ENCODE measurements around the gene ELP4. TPM values are rescaled to one million over a fixed set of nuclear protein-coding genes. Genes with fewer than 3 reads are reported as not detected.
"Not testable (repeated sequence)": the region's sequence is repeated elsewhere in the genome, so short reads cannot be mapped to it uniquely, and the experiment has no call there.

Gene ELP4
- total RNA-seq, 1 donor from 2014 or later = 15.1 TPM

- ATAC-seq = no peak
Measured at GRCh38 chr11:31649129-31649966, 139.8 kb downstream of the ELP4 start.

DNA sequence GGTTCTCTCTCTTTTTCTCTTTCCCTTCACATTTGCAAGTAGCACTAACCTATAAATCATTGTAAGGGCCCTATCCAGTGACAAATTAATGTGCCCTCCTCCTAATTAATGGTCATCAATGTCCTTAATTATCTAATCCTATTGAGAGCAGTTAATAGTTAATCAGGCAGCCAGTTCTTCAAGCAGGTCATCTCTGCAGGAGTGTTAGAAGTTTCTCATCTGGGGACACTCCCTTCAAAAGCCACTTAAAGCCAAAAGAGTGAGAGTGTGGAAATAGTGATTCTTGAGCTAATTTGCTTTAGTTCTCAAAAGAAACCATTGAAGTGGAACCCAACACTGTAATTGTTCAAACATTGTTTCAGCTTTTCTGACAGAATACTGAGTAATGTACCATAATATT is 141.6 kb downstream of the ELP4 start:
- ATAC-seq = no peak

GRCh38 chr11:31651822-31652221 is 142.3 kb downstream of the ELP4 start:
- no peak for ATAC-seq

DNA sequence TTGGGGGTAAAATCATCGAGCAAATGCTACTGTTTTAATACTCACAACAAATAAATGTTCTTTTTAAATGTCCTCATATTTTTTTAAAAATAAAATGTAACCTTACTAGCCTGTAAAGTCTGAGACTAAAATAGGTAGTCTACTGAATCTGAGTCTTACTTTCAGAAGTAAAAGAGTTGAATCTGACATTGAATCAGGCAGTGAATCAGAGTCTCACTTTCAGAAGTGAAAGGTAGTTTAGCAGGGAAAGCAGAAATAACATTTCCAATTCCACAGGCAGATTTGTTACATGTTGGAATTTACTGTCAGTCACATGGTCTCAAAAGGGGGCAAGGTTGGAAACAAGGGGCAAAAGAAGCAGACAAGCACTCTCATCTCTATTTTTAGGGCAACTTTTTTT is 143.0 kb downstream of the ELP4 start:
- no peak for ATAC-seq

DNA sequence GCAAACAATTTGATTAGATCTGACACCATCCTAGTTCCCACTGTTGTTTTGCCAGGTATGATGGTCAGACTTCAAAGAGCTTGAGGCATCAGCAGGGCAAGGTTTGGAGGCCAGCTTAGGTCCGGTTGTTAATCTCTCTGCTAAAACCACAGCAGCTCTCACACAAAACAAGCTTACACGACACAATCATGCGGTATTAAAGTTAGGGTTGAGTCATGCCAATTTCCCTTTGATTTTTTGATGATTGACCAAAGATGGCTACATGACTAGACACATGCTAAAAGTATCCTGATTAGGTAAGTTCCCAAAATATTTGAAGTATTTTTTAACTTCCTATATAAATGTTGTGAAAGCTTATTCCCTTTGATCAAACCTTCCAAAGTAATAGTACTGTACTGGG is 145.9 kb downstream of the ELP4 start:
- ATAC-seq = peak; percentile 36

DNA sequence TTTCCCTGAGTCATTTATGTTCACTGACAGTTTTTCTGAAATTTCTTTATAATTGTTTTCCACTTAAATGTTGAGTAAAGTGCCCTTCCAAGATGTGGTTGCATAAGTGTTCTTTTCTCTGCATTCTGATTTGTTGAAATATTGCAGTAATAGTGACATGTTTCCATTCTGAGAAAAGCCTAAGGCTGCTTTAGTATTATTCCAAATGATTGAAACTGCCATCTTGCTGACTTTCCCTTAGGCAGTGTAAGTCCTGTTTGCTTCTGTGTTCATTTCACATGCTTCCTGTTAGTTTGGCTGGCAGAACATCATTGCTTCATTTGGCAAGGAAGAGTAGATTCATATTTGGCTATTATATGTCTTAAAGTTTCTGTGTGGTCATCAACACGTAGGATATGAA is 146.5 kb downstream of the ELP4 start:
- peak; percentile 11 for ATAC-seq

DNA sequence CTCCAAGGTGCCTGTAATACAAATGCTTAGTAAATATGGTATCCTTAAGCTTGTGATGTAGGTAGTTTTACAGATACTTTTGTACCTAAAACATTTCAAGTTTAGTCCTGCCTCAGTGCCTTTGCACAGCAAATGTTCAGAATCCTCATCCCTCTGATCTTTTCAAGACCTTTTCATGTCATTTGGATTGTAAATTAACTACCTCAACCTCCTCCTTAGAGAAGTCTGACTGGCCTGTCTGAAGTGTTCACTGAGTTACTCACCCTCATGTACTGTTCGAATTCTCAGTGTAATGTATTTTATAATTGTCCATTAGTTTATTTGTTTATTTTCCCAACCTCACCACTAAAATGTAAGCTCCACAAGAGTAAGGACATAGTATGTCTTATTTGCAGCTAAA is 147.5 kb downstream of the ELP4 start:
- no peak for ATAC-seq

DNA sequence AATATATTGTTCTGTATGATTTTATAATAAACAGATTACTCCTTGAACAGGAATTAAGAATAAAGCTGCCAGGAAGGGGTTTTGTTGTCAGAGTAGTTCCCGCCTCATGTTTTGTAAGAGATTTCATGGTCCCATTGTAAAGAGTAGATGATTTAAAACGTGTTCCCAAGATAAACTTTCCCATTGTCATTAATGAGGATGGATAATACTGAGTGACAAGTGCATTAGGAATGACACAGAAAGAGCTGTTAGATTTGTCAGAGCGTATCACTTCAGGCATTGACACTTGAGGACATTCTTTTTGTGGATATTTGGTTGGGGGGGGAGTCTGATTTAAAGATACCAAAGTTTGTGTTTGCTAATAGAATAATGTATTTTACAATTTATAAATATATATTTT is 154.6 kb downstream of the ELP4 start:
- no peak for ATAC-seq

GRCh38 chr11:31664954-31665353 is 155.4 kb downstream of the ELP4 start:
- ATAC-seq = no peak

GRCh38 chr11:31671681-31672080 is 162.1 kb downstream of the ELP4 start:
- ATAC-seq = no peak

DNA sequence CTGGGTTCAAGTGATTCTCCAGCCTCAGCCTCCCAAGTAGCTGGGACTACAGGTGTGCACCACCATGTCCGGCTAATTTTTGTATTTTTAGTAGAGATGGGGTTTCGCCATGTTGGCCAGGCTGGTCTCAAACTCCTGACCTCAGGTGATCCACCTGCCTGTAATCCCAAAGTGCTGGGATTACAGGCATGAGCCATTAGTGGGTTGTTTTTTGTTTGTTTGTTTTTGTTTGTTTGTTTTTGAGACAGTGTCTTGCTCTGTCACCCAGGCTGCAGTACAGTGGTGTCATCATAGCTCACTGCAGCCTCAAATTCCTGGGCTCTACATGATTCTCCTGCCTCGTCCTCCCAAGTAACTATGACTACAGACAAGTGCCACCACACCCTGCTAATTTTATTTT is 163.5 kb downstream of the ELP4 start:
- ATAC-seq = not testable (repeated sequence)

DNA sequence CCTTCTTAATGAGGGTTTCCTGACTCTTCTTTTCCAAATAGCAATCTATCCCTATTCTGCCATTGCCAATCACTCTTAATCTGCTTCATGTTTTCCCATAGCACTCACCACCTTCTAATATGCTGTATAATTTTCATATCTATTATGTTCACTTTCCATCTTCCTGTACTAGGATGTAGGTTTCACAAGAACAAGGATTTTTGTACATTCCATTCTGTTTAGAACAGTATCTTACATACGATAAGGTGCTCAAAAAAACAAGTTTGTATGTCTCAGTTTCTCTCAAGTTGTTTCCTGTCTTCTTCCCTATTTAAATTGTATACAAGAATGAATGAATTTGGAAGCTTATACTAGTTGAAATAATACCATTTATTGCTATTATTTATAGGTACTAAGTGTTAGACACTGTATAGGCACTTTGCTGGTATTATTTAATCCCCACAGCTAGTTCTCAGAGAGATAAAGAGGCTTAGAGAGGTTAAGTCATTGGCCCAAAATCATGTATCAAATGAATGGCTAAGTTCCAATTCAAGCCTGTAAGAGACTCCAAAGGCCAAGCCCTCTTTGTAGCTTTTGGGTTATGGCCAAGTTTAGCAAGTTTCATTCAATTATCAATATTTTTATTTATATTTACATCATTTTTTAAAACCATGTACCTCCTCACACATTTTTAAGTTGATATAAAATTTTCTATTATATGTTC is 166.9 kb downstream of the ELP4 start:
- no peak for ATAC-seq

DNA sequence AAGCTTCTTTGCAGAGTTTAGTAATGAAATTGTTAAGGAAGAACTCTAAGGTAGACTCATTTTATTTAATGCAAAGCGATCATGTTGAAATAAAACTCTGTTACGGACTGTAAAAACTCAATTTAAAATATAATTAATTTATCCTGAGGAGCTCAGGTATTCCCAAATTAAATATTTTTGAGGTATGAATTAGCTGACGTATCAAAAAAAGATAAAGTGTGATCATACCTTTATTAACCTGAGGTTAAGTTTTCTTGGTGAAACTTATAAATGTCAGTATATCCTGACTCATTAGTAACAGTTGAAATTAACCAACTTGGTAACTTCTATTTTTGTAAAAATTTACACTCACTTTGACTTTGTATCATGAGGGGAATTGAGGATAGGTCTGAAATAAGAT is 171.2 kb downstream of the ELP4 start:
- no peak for ATAC-seq

DNA sequence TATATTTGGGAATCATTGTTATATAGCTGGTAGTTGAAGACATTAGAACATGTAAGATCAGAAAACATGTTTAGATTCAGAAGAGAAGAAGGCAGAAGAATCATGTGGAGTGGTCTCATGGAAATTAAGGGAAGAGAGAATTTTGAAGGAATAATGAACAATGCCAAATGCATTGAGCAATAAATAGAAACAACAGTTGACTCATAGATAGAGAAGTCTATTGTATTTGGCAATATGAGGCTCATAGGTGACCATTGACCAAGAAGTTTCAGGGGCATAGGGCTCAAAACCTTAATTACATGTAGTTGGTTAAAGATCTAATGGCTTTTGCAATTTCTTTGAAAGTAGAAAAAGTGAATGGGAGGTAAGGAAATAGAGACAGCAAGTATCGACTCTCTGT is 177.7 kb downstream of the ELP4 start:
- no peak for ATAC-seq

- ATAC-seq = no peak
Measured at GRCh38 chr11:31687861-31688260, 178.3 kb downstream of the ELP4 start.

DNA sequence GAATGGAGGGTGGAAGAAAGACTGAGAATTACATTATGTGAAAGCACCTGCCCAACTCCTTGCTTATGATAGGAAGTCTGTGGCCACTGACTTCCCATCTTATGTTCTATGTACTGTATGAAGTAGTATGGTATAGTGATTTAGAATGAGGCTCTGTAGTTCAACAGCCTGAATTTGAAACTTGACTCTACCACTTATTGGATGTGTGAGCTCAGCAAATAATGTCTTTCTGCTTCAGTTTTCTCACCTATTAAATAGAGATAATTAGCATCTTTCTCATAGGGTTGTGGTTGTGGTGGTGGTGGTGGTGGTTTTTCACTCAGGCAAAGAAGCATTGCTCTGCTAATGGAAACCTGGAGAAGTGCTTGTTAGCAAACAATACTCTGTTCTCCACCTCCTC is 180.0 kb downstream of the ELP4 start:
- ATAC-seq = no peak

GRCh38 chr11:31690041-31690440 is 180.5 kb downstream of the ELP4 start:
- no peak for ATAC-seq

- no peak for ATAC-seq
Measured at GRCh38 chr11:31690516-31690915, 180.9 kb downstream of the ELP4 start.

- ATAC-seq = no peak
Measured at GRCh38 chr11:31692466-31692865, 182.9 kb downstream of the ELP4 start.

GRCh38 chr11:31697049-31697448 is 187.5 kb downstream of the ELP4 start:
- not testable (repeated sequence) for ATAC-seq

GRCh38 chr11:31699066-31699465 is 189.5 kb downstream of the ELP4 start:
- ATAC-seq = no peak

- ATAC-seq = no peak
Measured at GRCh38 chr11:31702966-31703365, 193.4 kb downstream of the ELP4 start.

DNA sequence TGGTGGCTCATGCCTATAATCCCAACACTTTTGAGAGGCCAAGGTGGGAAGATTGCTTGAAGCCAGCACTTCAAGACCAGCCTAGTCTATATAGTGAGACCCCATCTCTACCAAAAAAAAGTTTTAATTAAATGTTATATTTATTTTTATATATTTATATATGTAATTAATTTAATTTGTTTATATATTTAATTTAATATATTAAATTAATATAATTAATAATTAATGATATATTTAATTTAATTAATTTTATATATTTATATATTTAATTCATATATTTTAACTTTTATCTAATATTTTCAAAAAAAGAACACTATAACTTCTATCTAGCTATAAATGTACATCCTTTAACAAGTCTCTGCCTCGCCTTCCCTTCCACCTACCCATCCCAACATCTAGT is 196.8 kb downstream of the ELP4 start:
- no peak for ATAC-seq

GRCh38 chr11:31711137-31711536 is 201.6 kb downstream of the ELP4 start:
- ATAC-seq = no peak
